GM19099 (cell line): Measurements from ENCODE around the gene MORN1.

Experiments
- POLR2A ChIP-seq: IDR thresholded peaks from 3 replicates; pipeline ENCODE4 v1.6.1; 2011; ENCODE audit warnings: low read depth; ENCODE audit not compliant: insufficient read length; ENCODE audit errors: extremely low read depth

MORN1 gene

DNA sequence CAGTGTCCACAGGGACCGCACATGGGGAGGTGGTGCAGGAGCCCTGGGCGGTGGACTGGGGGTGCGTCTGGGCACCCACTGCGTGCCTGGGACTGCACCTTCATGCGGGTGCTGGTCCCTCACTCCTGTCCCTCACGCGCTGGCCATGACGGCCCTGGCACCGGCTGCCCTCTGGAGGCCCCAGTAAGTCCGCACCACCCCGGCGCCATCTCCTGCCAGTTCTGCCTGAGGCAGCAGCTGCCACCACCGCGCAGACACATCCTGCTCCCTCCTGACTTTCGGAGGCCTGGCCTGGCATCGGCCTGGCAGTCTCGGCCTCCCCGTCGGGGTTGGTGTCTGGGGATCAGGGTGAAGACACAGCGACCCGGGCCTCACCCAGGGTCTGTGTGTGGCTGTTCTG lies 64.8 kb downstream of the MORN1 start:
- no peak for TF ChIP-seq POLR2A

DNA sequence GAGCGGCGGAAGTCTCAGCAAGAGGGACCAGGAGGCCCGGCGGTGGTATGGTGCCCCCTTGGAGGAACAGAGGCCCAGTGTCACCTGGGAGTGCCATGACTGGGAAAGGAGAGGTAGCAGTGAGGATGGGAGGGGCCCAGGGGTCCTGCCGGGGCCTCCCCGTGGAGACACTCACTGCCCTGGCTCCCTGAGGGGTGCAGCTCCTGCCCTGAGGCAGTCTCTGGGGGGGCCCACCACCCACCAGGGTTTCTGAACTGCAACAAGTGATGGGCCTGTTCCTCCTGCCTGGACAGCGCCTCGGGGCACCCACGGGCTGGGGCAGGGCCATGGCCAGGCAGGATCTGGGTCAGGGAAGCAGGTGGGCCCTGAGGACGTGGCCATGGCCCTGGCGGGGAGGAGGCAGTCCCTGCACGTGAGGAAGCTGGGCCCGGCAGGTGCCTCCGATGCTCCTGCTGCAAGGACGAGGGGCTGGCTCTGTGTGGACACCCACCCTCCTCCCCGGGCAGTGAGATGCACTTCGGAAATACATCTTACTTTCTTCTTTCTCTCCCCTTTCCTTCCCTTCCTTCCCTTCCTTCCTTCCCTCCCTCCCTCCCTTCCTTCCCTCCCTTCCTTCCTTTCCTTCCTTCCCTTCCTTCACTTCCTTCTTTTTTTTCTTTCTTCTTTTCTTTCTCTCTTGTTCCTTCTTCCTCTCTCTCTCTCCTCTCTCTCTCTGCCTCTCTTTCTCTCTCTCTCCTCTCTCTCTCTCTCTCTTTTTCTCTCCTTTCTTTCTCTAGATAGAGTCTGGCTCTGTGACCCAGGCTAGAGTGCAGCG lies 66.6 kb downstream of the MORN1 start:
- TF ChIP-seq POLR2A, result no peak

DNA sequence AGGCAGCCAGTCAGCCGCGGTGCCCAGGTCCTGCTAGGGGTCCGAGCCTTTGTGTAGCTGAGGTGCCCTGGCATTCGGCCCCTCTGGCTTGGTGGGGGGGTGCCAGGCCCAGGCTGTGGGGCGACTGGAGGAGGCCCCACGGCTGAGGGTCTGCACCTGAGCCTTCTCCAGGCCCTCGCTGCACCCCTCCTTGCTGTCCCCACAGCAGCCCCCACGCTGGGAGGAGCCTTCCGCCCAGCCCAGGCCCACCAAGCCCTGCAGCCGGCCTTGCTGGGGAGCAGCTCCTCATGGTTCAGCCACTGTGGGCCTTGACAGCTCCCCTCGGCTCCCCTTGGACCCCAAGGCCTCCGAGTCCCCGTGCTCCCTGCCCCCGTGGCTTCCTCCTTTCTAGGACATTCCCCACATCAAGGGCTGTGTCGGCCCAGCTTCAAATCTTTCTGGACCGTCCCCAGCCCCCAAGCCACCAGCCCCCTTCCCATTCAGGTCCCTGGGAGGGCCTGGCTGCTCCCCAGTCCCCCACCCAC lies 67.8 kb downstream of the MORN1 start:
- TF ChIP-seq POLR2A, result no peak

DNA sequence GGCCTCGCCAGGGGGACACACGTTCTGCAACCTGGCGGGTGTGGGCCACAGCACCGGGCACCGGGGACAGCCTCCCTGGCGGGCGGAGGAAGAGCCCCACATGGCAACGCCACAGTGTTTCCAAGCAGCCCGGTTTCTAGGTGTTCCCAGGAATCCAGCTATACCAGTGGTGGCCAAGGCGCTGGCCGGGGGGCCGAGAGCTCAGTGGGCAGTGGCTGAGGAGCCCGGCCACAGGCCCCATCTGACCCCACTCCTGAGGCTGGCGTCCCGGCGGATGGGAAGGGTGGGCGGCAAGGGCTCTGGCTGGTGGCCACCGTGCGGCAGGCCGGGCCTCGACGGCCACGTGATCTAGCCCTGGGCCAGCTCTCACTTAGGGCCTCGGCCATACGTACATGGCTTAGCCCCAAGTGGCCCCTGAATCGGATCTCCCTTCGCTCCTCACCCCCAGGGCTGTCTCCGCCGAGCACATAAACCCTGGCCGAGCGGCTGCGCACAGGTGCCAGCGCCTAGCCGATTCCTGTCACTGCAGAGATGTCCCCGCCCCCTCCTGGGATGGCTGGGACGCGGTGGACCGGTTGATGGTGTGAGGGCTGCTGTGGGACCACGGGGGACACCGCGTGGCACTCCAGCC lies 68.7 kb downstream of the MORN1 start:
- TF ChIP-seq POLR2A, result no peak

DNA sequence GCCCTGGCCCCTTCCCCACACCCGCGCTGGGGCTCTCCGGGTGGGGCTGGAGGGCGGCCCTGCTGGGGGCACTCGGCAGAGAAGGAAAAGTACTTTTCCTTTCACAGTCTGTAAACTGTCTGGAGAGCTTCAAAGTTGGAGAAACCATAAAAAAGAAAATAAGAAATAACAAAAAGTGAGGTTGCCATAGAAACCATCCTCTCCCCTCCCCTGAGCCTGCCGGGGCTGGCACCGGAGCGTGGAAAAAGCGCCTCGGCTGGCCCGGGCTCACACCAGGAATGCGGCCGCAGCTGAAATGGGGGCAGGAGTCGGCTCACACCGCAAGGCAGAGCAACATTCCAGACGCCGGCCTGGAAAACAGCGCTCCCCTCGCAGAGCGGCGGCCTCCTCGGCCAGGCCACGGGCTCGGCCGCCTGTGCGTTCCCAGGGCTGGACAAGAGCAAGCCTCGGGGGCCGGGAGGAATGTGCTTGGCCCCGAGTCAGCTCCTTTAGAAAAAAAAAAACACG lies 69.2 kb downstream of the MORN1 start:
- no peak for TF ChIP-seq POLR2A

DNA sequence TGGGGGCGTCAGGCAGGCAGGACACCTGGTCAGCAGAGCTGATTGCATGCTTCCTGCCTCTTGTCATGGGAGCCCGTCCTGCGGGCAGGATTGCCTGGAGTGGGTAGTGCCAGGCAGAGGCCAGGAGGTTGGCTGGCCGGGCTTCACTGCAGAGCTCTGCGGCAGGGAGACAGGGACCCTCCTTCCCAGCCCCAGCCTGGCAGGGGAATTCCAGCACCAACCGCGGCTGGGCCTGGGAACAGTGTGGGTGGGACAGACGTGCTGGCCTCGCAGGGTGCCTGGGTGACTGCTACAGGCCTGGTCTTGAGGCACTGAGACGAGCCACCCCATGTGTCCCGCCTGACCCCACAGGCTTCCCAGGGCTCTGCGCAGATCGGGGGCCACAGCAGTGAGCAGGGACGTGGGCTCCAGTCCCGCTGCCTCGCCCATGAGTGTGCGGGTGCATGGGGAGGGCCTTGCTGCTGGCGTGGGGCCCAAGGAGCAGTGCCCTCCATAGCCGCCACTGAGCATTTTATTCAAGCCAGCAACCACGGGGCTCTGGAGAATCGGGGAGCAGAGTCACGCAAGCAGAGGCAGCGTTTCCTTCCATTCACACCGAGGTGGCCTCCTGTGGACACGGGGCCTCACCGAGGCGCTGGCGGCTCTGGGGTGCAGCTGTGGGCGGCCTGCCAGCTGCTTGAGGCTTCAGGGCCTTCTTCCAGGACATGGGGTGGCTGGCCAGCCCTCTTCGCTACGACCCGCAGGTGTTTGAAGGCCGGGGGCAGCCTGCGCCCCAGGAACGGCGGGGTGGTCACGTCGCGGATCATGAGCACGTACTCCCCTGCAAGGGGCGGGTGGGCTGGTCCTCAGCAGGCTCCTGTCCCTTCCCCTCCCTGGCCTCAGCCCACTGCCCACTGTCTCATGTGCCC lies 70.3 kb downstream of the MORN1 start:
- TF ChIP-seq POLR2A, result no peak

DNA sequence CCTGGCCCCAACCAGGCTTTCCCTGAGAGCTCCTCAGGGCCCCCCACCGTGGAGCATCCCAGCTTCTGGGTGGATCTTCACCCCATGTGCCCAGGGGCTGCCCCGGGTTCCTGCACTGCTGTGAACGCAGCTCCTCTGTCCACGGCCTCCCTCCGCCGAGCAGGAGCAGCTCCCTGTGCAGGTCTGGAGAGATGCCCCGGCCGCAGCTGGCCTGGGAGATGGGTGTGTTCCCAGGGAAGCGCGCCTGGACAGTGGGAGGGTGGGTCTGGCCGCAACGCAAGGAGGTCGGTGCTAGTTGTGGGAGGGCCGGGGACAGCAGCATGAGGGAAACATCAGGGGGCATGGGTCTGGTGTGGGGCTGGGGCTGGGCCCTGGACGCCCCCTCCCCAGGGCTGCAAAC lies 71.3 kb downstream of the MORN1 start:
- no peak for TF ChIP-seq POLR2A

DNA sequence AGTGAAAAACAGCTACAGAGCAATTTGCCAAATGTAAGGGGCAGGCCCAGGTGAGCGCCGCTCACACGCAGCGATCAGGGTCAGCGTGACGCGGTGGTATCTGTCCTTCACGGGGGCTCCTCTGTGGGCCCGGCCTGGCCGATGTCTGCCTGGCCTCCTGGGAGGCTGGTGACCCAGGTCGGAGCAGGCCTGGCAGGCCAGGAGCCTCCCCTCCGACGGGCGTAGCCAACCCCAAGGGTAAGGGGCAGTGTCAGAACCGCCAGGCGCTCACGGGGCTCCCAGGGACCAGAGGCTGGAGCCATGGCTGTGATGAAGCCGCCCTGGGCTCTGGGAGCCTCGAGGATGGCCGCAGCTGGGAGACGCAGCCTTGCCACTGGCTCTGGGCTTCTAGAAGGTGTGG lies 72.1 kb downstream of the MORN1 start:
- no peak for TF ChIP-seq POLR2A

DNA sequence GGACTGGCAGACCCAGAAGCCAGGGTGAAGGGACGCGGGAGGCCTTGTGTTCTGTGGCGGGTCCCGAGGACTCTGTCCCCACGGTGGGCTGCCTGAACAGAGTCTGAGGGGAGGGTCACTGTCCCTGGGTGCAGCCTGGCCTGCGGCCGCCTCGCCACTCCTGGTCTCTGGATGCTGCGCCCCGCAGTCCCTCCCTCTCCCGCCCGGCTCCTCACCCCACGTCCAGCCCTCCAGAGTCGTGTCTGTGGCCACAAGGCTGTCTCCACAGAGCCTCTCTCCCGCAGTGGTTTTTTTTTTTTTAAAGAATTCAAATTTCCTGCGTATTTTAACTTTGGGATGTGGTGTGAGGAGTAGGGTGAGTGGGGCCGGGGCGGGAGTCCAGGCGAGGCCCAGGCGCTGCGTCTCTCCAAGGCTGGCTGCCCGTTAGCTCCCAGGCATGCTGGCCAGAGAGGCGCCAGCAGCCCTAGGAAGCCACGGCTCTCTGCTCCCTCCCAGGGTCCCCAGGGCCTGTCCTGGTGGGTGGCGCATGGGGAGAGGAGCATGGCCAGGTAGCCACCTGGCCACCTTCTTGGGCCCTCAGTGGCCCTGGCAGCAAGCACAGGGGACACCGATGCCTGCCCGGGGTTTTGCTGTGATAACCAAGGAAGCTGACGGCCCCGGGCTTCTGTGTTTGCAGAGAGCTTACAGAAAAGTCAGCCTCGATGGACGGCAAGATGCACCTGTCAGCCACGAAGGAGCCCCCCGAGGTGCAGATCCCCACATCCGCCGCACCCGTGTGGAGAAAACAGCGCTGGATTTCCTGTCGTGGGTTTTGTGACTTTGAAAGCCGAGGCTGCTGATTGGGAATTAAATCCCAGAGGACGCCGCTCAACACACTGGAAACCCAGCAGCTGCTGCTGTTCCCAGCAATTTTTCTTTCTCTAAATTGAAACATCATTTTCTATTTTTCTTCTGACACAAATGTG lies 72.8 kb downstream of the MORN1 start:
- no peak for TF ChIP-seq POLR2A

DNA sequence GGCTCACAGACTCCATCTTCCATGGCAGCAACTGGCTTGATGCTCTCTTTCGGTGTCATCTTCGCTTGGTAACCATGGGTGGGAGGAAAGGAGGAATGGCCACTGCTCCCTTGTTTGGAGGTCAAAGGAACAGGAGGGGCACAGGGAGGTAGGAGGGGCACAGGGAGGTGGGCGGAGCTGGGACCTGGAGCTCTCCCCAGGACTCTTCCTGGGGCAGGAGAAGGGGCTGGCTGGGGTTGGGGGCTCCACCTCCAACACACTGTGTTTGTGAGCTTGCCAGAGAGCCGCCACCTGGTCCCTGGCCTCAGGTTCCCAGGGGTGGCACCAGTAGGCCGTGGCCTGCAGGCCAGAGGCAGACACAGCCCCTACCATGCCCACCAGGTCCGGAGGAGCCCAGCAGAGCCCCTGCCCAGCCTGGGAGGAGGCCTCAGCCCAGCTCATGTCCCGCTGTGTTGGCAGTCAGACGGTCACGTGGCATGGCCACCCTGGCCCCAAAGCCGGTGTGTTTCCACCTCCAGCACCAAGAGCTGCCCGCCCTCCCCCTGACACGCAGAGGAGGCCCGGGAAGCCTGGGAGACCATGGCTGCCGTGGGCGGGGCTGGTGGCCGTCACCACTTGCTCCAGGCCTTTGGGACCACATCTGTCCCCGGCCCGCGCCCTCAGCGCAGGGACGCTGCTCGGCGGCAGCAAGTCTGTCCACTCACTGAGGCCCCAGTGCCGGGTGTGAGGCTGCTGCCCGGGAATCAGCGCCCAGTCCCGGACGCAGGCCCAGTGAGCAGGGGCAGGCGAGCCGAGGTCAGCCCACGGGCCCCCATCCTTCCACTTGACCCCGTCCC lies 73.9 kb downstream of the MORN1 start:
- TF ChIP-seq POLR2A, result no peak

DNA sequence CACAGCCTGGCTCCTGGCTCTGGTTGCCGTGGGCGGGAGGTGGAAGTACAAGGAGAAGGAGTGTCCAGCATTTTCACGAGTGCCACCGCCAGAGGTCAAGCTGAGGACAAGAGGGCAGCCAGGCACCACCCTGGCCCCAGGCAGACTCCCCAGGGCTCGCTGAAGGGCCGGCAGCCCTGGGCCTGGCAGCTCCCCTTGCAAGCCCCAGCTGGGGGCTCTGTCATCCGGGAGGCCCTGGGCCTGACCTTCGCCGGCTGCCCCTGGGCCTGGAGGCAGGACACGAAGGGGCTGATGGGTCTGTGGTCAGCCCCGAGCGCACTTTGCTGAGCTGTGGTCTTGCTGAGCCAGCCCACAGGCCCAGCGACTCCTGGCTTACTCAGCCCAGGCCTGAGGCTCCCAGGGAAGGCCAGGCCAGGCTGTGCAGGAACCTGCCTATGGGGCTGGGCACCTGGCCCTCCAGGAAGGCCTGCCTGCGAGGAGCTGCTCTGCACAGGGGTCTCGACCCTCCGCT lies 74.8 kb downstream of the MORN1 start:
- TF ChIP-seq POLR2A, result no peak

DNA sequence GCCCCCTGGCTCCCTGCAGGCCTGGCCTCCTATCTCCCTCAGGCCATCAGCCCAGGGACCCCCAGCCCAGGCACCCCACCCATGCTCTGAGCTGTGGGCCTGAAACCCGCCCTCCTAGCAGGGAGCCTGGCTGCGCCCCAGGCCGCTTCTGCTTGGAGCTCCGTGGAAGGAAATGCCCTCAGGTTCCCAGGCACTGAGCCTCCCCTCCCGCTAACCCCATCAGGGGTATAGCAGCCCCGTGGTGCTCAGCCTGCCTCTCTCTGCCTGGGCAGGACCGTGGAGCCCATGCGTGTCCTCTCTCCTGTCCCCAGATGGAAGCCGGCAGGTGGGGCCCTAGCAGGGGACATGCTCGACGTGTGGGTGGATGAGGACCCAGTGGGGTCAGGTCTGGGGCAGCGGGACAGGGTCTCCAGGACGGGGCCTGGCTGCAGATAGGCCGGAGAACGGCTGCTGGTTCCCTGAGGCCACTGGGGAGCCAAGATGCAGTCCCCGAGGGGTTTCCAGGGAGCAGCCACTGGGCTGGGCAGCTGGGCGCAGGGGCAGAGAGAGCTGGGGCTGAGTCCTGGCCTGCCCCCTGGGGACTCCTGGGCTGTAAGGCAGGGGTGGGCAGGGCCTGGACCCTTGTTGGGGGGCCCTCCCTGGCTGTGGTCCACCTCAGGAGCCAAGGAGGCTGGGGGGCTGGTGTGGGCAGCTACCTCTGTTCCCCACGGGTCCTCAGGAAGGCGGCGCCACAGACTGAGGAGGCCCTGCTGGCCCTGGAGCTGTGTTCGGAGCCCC lies 75.5 kb downstream of the MORN1 start:
- no peak for TF ChIP-seq POLR2A
